ENCODE measurements around the gene RPS6KA2.

RPS6KA2 gene

GRCh38 chr6:166556863-166557322 lies 70.2 kb downstream of the RPS6KA2 start:
- peaks cover 0 to 9% of the 10 kb centered on the region in 2 donors for H3K4me1 ChIP-seq (ENCODE audit: control insufficient read depth in 1 of 2, insufficient read depth in 2 of 2, low read length in 2 of 2)
- H3K27ac ChIP-seq (ENCODE audit: low read depth, low read length), result no peak overlapping the region
- peaks cover 0 to 2% of the 10 kb centered on the region in 2 donors for H3K9me3 ChIP-seq (ENCODE audit: control insufficient read depth in 1 of 2, low read length in 2 of 2)
- H3K9ac ChIP-seq (ENCODE audit: low read depth in 1 of 2, low read length in 2 of 2), result peak overlapping the region in 1 of 2 donors; percentile 36
- no peaks in the 10 kb centered on the region for H3K27me3 ChIP-seq (ENCODE audit: control insufficient read depth in 1 of 2, insufficient read depth in 2 of 2, low read length in 2 of 2)
- H3K4me3 ChIP-seq (ENCODE audit: low read depth in 1 of 2, low read length in 2 of 2), result peak overlapping the region; percentile 48 to 53
- H3K36me3 ChIP-seq (ENCODE audit: control insufficient read depth in 1 of 2, insufficient read depth in 2 of 2, low read length in 2 of 2), result no peaks in the 10 kb centered on the region

- H3K27ac ChIP-seq (ENCODE audit: low read depth, low read length), result no peak overlapping the region
- peaks cover 0 to 9% of the 10 kb centered on the region in 2 donors for H3K4me1 ChIP-seq (ENCODE audit: control insufficient read depth in 1 of 2, insufficient read depth in 2 of 2, low read length in 2 of 2)
- peaks cover 0 to 2% of the 10 kb centered on the region in 2 donors for H3K9me3 ChIP-seq (ENCODE audit: control insufficient read depth in 1 of 2, low read length in 2 of 2)
- H3K9ac ChIP-seq (ENCODE audit: low read depth in 1 of 2, low read length in 2 of 2), result no peak overlapping the region
- H3K36me3 ChIP-seq (ENCODE audit: control insufficient read depth in 1 of 2, insufficient read depth in 2 of 2, low read length in 2 of 2), result no peaks in the 10 kb centered on the region
- no peak overlapping the region for H3K4me3 ChIP-seq (ENCODE audit: low read depth in 1 of 2, low read length in 2 of 2)
- no peaks in the 10 kb centered on the region for H3K27me3 ChIP-seq (ENCODE audit: control insufficient read depth in 1 of 2, insufficient read depth in 2 of 2, low read length in 2 of 2)
These were observed 70.7 kb downstream of the RPS6KA2 start for GRCh38 chr6:166556336-166556735.

- no peaks in the 10 kb centered on the region for H3K27me3 ChIP-seq (ENCODE audit: control insufficient read depth in 1 of 2, insufficient read depth in 2 of 2, low read length in 2 of 2)
- no peak overlapping the region for H3K27ac ChIP-seq (ENCODE audit: low read depth, low read length)
- no peak overlapping the region for H3K9ac ChIP-seq (ENCODE audit: low read depth in 1 of 2, low read length in 2 of 2)
- no peaks in the 10 kb centered on the region for H3K36me3 ChIP-seq (ENCODE audit: control insufficient read depth in 1 of 2, insufficient read depth in 2 of 2, low read length in 2 of 2)
- H3K9me3 ChIP-seq (ENCODE audit: control insufficient read depth in 1 of 2, low read length in 2 of 2), result peaks cover 0 to 2% of the 10 kb centered on the region in 2 donors
- no peak overlapping the region for H3K4me3 ChIP-seq (ENCODE audit: low read depth in 1 of 2, low read length in 2 of 2)
- H3K4me1 ChIP-seq (ENCODE audit: control insufficient read depth in 1 of 2, insufficient read depth in 2 of 2, low read length in 2 of 2), result peaks cover 0 to 9% of the 10 kb centered on the region in 2 donors
These were observed 72.0 kb downstream of the RPS6KA2 start for GRCh38 chr6:166555086-166555485.

- H3K27ac ChIP-seq (ENCODE audit: low read depth, low read length), result no peak overlapping the region
- no peak overlapping the region for H3K4me3 ChIP-seq (ENCODE audit: low read depth in 1 of 2, low read length in 2 of 2)
- H3K27me3 ChIP-seq (ENCODE audit: control insufficient read depth in 1 of 2, insufficient read depth in 2 of 2, low read length in 2 of 2), result no peaks in the 10 kb centered on the region
- H3K9ac ChIP-seq (ENCODE audit: low read depth in 1 of 2, low read length in 2 of 2), result no peak overlapping the region
- no peaks in the 10 kb centered on the region for H3K36me3 ChIP-seq (ENCODE audit: control insufficient read depth in 1 of 2, insufficient read depth in 2 of 2, low read length in 2 of 2)
- peaks cover 0 to 9% of the 10 kb centered on the region in 2 donors for H3K4me1 ChIP-seq (ENCODE audit: control insufficient read depth in 1 of 2, insufficient read depth in 2 of 2, low read length in 2 of 2)
- no peaks in the 10 kb centered on the region for H3K9me3 ChIP-seq (ENCODE audit: control insufficient read depth in 1 of 2, low read length in 2 of 2)
These were observed 72.7 kb downstream of the RPS6KA2 start for GRCh38 chr6:166554316-166554715.

GRCh38 chr6:166553563-166554271 lies 73.3 kb downstream of the RPS6KA2 start:
- Histone ChIP-seq H3K27ac (ENCODE audit: low read depth, low read length) (no peak overlapping the region), H3K9ac (ENCODE audit: low read depth in 1 of 2, low read length in 2 of 2) (no peak overlapping the region), H3K36me3 (ENCODE audit: control insufficient read depth in 1 of 2, insufficient read depth in 2 of 2, low read length in 2 of 2) (no peaks in the 10 kb centered on the region), H3K4me3 (ENCODE audit: low read depth in 1 of 2, low read length in 2 of 2) (no peak overlapping the region), H3K27me3 (ENCODE audit: control insufficient read depth in 1 of 2, insufficient read depth in 2 of 2, low read length in 2 of 2) (no peaks in the 10 kb centered on the region), H3K4me1 (ENCODE audit: control insufficient read depth in 1 of 2, insufficient read depth in 2 of 2, low read length in 2 of 2) (peaks cover 0 to 9% of the 10 kb centered on the region in 2 donors), H3K9me3 (ENCODE audit: control insufficient read depth in 1 of 2, low read length in 2 of 2) (no peaks in the 10 kb centered on the region)

GRCh38 chr6:166552600-166552999 lies 74.5 kb downstream of the RPS6KA2 start:
- H3K27ac ChIP-seq (ENCODE audit: low read depth, low read length), result no peak overlapping the region

GRCh38 chr6:166551754-166552495 lies 75.1 kb downstream of the RPS6KA2 start:
- Histone ChIP-seq H3K27me3 (ENCODE audit: control insufficient read depth in 1 of 2, insufficient read depth in 2 of 2, low read length in 2 of 2) (no peaks in the 10 kb centered on the region), H3K4me1 (ENCODE audit: control insufficient read depth in 1 of 2, insufficient read depth in 2 of 2, low read length in 2 of 2) (peaks cover 0 to 6% of the 10 kb centered on the region in 2 donors), H3K27ac (ENCODE audit: low read depth, low read length) (no peak overlapping the region), H3K9me3 (ENCODE audit: control insufficient read depth in 1 of 2, low read length in 2 of 2) (no peaks in the 10 kb centered on the region), H3K4me3 (ENCODE audit: low read depth in 1 of 2, low read length in 2 of 2) (no peak overlapping the region), H3K36me3 (ENCODE audit: control insufficient read depth in 1 of 2, insufficient read depth in 2 of 2, low read length in 2 of 2) (no peaks in the 10 kb centered on the region), H3K9ac (ENCODE audit: low read depth in 1 of 2, low read length in 2 of 2) (no peak overlapping the region)

More at GRCh38 chr6:166552600-166552999, 74.5 kb downstream of the RPS6KA2 start:
- H3K4me1 ChIP-seq (ENCODE audit: control insufficient read depth in 1 of 2, insufficient read depth in 2 of 2, low read length in 2 of 2), result peaks cover 0 to 9% of the 10 kb centered on the region in 2 donors
- H3K36me3 ChIP-seq (ENCODE audit: control insufficient read depth in 1 of 2, insufficient read depth in 2 of 2, low read length in 2 of 2), result no peaks in the 10 kb centered on the region
- H3K9me3 ChIP-seq (ENCODE audit: control insufficient read depth in 1 of 2, low read length in 2 of 2), result no peaks in the 10 kb centered on the region
- H3K27me3 ChIP-seq (ENCODE audit: control insufficient read depth in 1 of 2, insufficient read depth in 2 of 2, low read length in 2 of 2), result no peaks in the 10 kb centered on the region
- no peak overlapping the region for H3K4me3 ChIP-seq (ENCODE audit: low read depth in 1 of 2, low read length in 2 of 2)
- no peak overlapping the region for H3K9ac ChIP-seq (ENCODE audit: low read depth in 1 of 2, low read length in 2 of 2)

- peaks cover 0 to 3% of the 10 kb centered on the region in 2 donors for H3K4me1 ChIP-seq (ENCODE audit: control insufficient read depth in 1 of 2, insufficient read depth in 2 of 2, low read length in 2 of 2)
- H3K9me3 ChIP-seq (ENCODE audit: control insufficient read depth in 1 of 2, low read length in 2 of 2), result no peaks in the 10 kb centered on the region
- H3K36me3 ChIP-seq (ENCODE audit: control insufficient read depth in 1 of 2, insufficient read depth in 2 of 2, low read length in 2 of 2), result no peaks in the 10 kb centered on the region
- no peak overlapping the region for H3K27ac ChIP-seq (ENCODE audit: low read depth, low read length)
- H3K27me3 ChIP-seq (ENCODE audit: control insufficient read depth in 1 of 2, insufficient read depth in 2 of 2, low read length in 2 of 2), result no peaks in the 10 kb centered on the region
- no peak overlapping the region for H3K4me3 ChIP-seq (ENCODE audit: low read depth in 1 of 2, low read length in 2 of 2)
- H3K9ac ChIP-seq (ENCODE audit: low read depth in 1 of 2, low read length in 2 of 2), result no peak overlapping the region
These were observed 80.4 kb downstream of the RPS6KA2 start for GRCh38 chr6:166546653-166547052.

GRCh38 chr6:166545156-166546034 lies 81.7 kb downstream of the RPS6KA2 start:
- Histone ChIP-seq H3K9me3 (ENCODE audit: control insufficient read depth in 1 of 2, low read length in 2 of 2) (no peaks in the 10 kb centered on the region), H3K4me3 (ENCODE audit: low read depth in 1 of 2, low read length in 2 of 2) (no peak overlapping the region), H3K4me1 (ENCODE audit: control insufficient read depth in 1 of 2, insufficient read depth in 2 of 2, low read length in 2 of 2) (peaks cover 6 to 14% of the 10 kb centered on the region in 2 donors), H3K36me3 (ENCODE audit: control insufficient read depth in 1 of 2, insufficient read depth in 2 of 2, low read length in 2 of 2) (no peaks in the 10 kb centered on the region), H3K27ac (ENCODE audit: low read depth, low read length) (no peak overlapping the region), H3K9ac (ENCODE audit: low read depth in 1 of 2, low read length in 2 of 2) (no peak overlapping the region), H3K27me3 (ENCODE audit: control insufficient read depth in 1 of 2, insufficient read depth in 2 of 2, low read length in 2 of 2) (no peaks in the 10 kb centered on the region)

GRCh38 chr6:166544296-166544605 lies 82.8 kb downstream of the RPS6KA2 start:
- Histone ChIP-seq H3K4me1 (ENCODE audit: control insufficient read depth in 1 of 2, insufficient read depth in 2 of 2, low read length in 2 of 2) (peaks cover 7 to 15% of the 10 kb centered on the region in 2 donors), H3K27ac (ENCODE audit: low read depth, low read length) (no peak overlapping the region), H3K27me3 (ENCODE audit: control insufficient read depth in 1 of 2, insufficient read depth in 2 of 2, low read length in 2 of 2) (no peaks in the 10 kb centered on the region), H3K36me3 (ENCODE audit: control insufficient read depth in 1 of 2, insufficient read depth in 2 of 2, low read length in 2 of 2) (no peaks in the 10 kb centered on the region), H3K4me3 (ENCODE audit: low read depth in 1 of 2, low read length in 2 of 2) (no peak overlapping the region), H3K9me3 (ENCODE audit: control insufficient read depth in 1 of 2, low read length in 2 of 2) (no peaks in the 10 kb centered on the region), H3K9ac (ENCODE audit: low read depth in 1 of 2, low read length in 2 of 2) (no peak overlapping the region)
